ENCODE measurements around the gene DACT2.

Gene DACT2

DNA sequence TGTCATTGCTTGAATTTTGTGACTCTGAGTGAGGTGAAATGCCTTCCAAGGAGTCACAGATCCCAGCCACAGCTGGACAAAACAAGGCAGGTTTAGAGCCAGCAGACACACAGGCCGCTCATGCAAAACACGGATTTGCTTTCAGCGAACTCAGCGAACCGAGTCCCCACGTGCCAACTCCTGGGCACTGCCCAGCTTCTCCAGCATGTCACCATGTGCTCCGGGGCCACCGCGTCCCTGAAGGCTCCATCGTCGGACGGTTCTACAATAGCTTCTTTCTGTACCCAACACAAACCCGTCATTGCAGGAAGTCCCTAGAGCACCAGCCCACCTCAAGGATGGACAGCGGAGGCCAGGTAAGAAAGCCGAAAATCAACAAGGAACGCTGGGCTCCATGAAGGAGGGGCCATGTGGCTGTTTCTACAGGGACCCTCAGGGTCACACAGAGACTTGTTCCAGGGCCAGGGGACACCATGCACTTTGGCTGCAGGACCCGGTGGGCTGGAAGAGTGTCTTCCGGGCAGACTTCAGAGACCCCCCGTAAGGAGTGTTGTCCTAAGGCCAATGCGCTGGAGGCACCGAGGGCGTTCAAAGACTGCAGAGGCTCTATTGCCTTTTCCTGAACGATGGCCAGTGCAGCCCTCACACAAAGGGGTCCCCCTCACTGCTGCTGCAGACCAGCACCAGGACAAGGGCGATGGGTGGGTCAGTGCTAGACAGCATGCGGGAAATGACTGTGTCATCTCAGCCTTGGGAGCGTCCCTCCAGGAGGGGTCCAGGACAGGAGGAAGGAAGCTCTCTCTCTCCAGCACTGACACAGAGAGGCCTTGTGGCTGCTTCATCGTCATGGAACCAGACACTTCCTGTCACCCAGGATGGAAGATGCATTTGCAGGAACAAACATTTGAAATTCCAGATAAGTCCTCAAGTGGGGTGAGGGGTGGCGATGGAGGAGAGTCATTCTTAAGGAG lies 19.8 kb downstream of the DACT2 start:
- DNase-seq (ENCODE audit: insufficient read length, low spot score) (no peak), FAIRE-seq (no peak)
- TF ChIP-seq POLR2AphosphoS5 (IDR thresholded peaks at IDR 0.05; ENCODE audit: low read depth, low read length) (no peak), TAF1 (IDR thresholded peaks at IDR 0.05; ENCODE audit: low read depth, low read length) (no peak), POLR2A (IDR thresholded peaks at IDR 0.05; ENCODE audit: low read depth, low read length) (no peak), PAX5 (IDR thresholded peaks at IDR 0.05; ENCODE audit: insufficient read depth, low read length, severe bottlenecking) (no peak), POU2F2 (IDR thresholded peaks at IDR 0.05; ENCODE audit: low read depth, low read length) (no peak), SPI1 (IDR thresholded peaks at IDR 0.05; ENCODE audit: low read depth, low read length) (no peak)

- no peak for FAIRE-seq
- no peak for DNase-seq (ENCODE audit: insufficient read length, low spot score)
- no peak for TF ChIP-seq PAX5 (IDR thresholded peaks at IDR 0.05; ENCODE audit: insufficient read depth, low read length, severe bottlenecking)
- no peak for TF ChIP-seq POLR2AphosphoS5 (IDR thresholded peaks at IDR 0.05; ENCODE audit: low read depth, low read length)
- TF ChIP-seq SPI1 (IDR thresholded peaks at IDR 0.05; ENCODE audit: low read depth, low read length), result no peak
- TF ChIP-seq POLR2A (IDR thresholded peaks at IDR 0.05; ENCODE audit: low read depth, low read length), result no peak
- no peak for TF ChIP-seq POU2F2 (IDR thresholded peaks at IDR 0.05; ENCODE audit: low read depth, low read length)
- TF ChIP-seq TAF1 (IDR thresholded peaks at IDR 0.05; ENCODE audit: low read depth, low read length), result no peak
These were observed 21.9 kb downstream of the DACT2 start for GRCh38 chr6:168297643-168298042.

DNA sequence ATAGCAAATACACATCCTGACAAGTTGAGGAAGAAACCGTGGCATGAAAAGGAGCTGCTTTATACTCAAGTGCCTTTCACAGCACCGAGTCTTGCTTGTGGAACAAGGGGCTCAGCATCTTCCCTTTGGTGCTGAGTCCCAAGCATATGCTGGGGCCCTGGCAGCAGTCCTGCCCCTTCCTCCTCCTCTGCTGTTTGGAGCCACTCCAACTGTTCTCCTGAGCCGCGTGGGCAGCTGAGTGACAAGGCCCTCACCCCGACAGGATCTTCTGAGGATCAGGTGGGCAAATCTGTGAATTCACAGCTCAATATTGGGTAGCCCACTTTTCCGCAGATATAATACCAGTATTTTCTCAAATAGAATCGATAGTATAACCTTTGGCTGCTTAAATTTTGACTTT lies 24.7 kb downstream of the DACT2 start:
- FAIRE-seq (no peak), DNase-seq (ENCODE audit: insufficient read length, low spot score) (no peak)
- TF ChIP-seq TAF1 (IDR thresholded peaks at IDR 0.05; ENCODE audit: low read depth, low read length) (no peak), SPI1 (IDR thresholded peaks at IDR 0.05; ENCODE audit: low read depth, low read length) (no peak), POLR2A (IDR thresholded peaks at IDR 0.05; ENCODE audit: low read depth, low read length) (no peak), POU2F2 (IDR thresholded peaks at IDR 0.05; ENCODE audit: low read depth, low read length) (no peak), PAX5 (IDR thresholded peaks at IDR 0.05; ENCODE audit: insufficient read depth, low read length, severe bottlenecking) (no peak), POLR2AphosphoS5 (IDR thresholded peaks at IDR 0.05; ENCODE audit: low read depth, low read length) (no peak)

DNA sequence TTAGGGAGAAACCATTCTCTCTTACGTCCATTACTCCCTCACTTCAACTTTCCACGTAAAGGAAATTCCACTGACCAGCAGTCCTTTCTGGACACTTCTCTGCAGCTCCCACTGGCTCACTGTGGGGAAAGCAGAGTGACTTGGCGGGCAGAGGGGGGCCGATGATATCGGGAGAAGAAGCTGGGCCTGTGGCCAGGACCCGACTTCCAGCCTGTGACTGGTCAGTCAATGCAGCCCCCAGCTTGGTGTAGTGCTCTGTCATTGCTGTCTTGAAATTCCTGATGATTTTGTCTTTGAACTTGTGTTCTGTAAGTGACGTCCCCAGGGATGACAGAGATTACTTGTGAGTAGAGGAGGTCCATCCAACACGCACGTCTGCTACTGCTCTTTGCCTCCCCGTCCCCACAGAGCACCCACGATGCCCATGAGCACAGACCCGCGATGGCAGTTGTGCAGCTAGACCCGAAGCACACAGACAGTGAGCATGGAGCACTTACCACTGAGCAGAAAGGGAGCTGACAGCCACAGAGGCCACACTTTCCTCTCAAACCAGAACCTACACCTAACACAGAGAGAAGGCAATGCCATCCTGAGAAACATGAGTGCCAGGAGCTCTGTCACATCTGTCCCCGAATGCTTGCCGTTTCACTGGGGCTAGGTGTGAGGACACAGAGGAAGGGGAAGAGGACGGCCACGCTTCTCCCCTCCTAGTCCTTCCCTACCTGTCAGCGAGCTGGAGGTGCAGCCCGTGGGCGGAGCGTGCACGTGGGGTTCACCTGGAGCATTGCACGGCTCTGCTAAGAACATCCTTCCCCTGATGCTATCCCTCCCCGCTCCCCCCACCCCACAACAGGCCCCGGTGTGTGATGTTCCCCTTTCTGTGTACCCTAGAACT lies 25.7 kb downstream of the DACT2 start:
- DNase-seq (ENCODE audit: insufficient read length, low spot score) (no peak), FAIRE-seq (no peak)
- TF ChIP-seq PAX5 (IDR thresholded peaks at IDR 0.05; ENCODE audit: insufficient read depth, low read length, severe bottlenecking), result no peak
- no peak for TF ChIP-seq TAF1 (IDR thresholded peaks at IDR 0.05; ENCODE audit: low read depth, low read length)
- TF ChIP-seq POU2F2 (IDR thresholded peaks at IDR 0.05; ENCODE audit: low read depth, low read length), result no peak
- no peak for TF ChIP-seq SPI1 (IDR thresholded peaks at IDR 0.05; ENCODE audit: low read depth, low read length)
- TF ChIP-seq POLR2AphosphoS5 (IDR thresholded peaks at IDR 0.05; ENCODE audit: low read depth, low read length), result no peak
- TF ChIP-seq POLR2A (IDR thresholded peaks at IDR 0.05; ENCODE audit: low read depth, low read length), result no peak

DNA sequence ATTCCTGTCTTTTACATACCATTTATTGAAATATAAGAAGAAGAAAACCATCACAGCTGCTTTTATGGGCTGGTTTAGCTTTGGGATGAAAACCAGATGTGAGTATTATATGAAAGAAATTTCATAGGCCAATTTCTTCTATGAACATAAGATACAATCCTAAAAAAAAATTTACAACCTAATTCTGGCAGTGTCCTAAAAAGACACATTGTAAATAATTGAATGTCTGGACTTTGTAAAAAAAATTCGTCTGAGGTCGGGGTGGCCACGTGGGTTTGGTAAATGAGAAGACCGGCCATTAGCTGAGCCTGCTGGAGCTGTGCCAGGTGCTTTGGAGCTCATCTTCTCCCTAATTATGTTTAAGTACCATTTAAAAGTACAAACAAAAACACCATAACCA lies 26.8 kb downstream of the DACT2 start:
- FAIRE-seq, result no peak
- no peak for DNase-seq (ENCODE audit: insufficient read length, low spot score)
- no peak for TF ChIP-seq POLR2A (IDR thresholded peaks at IDR 0.05; ENCODE audit: low read depth, low read length)
- no peak for TF ChIP-seq POLR2AphosphoS5 (IDR thresholded peaks at IDR 0.05; ENCODE audit: low read depth, low read length)
- no peak for TF ChIP-seq TAF1 (IDR thresholded peaks at IDR 0.05; ENCODE audit: low read depth, low read length)
- TF ChIP-seq SPI1 (IDR thresholded peaks at IDR 0.05; ENCODE audit: low read depth, low read length), result no peak
- no peak for TF ChIP-seq PAX5 (IDR thresholded peaks at IDR 0.05; ENCODE audit: insufficient read depth, low read length, severe bottlenecking)
- no peak for TF ChIP-seq POU2F2 (IDR thresholded peaks at IDR 0.05; ENCODE audit: low read depth, low read length)

DNA sequence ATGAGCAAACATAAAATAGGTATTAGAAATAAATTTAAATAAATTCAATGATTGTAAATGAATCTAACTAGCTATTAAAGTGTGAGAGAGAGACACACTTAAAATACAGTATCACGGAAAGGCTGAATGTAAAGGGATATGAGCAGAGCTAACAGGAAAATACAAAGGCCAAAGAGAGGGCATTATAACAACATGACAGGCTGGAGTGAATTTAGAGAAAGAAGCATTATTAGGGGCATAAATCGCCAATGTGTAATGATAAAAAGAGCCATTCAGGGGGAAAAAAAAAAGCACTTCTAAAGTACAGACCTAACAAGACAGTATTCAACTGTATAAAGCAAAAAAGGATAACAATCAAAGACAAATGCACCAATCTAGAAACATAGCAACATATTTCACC lies 28.1 kb downstream of the DACT2 start:
- TF ChIP-seq POU2F2 (IDR thresholded peaks at IDR 0.05; ENCODE audit: low read depth, low read length), result no peak
- TF ChIP-seq SPI1 (IDR thresholded peaks at IDR 0.05; ENCODE audit: low read depth, low read length), result no peak
- TF ChIP-seq POLR2A (IDR thresholded peaks at IDR 0.05; ENCODE audit: low read depth, low read length), result no peak
- TF ChIP-seq TAF1 (IDR thresholded peaks at IDR 0.05; ENCODE audit: low read depth, low read length), result no peak
- no peak for TF ChIP-seq POLR2AphosphoS5 (IDR thresholded peaks at IDR 0.05; ENCODE audit: low read depth, low read length)
- TF ChIP-seq PAX5 (IDR thresholded peaks at IDR 0.05; ENCODE audit: insufficient read depth, low read length, severe bottlenecking), result no peak
- no peak for DNase-seq (ENCODE audit: insufficient read length, low spot score)
- FAIRE-seq, result no peak

DNA sequence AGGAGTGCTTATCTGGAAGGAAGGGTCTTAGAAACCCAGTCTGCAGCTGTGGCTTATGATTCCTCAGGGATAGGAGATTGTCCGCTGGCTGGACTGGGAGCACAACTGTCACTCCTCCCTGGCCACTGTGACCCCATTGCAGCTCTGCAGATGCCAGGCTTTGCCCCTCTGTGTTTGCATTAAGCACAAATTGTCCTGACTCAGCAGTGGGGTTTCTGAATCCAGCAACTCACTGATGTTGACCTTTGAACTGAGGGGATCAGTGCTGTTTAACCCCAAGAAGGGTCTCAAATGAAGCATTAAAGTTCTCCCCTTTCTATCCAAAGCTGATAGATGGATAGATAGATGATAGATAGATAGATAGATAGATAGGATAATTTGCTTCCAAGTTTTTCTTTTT lies 29.5 kb downstream of the DACT2 start:
- no peak for FAIRE-seq
- TF ChIP-seq TAF1 (IDR thresholded peaks at IDR 0.05; ENCODE audit: low read depth, low read length), result no peak
- no peak for TF ChIP-seq POU2F2 (IDR thresholded peaks at IDR 0.05; ENCODE audit: low read depth, low read length)
- TF ChIP-seq SPI1 (IDR thresholded peaks at IDR 0.05; ENCODE audit: low read depth, low read length), result no peak
- TF ChIP-seq POLR2AphosphoS5 (IDR thresholded peaks at IDR 0.05; ENCODE audit: low read depth, low read length), result no peak
- TF ChIP-seq POLR2A (IDR thresholded peaks at IDR 0.05; ENCODE audit: low read depth, low read length), result no peak
- no peak for TF ChIP-seq PAX5 (IDR thresholded peaks at IDR 0.05; ENCODE audit: insufficient read depth, low read length, severe bottlenecking)
- DNase-seq (ENCODE audit: insufficient read length, low spot score), result no peak

- FAIRE-seq, result no peak
- TF ChIP-seq POLR2A (IDR thresholded peaks at IDR 0.05; ENCODE audit: low read depth, low read length), result no peak
- no peak for TF ChIP-seq POU2F2 (IDR thresholded peaks at IDR 0.05; ENCODE audit: low read depth, low read length)
- TF ChIP-seq PAX5 (IDR thresholded peaks at IDR 0.05; ENCODE audit: insufficient read depth, low read length, severe bottlenecking), result no peak
- TF ChIP-seq TAF1 (IDR thresholded peaks at IDR 0.05; ENCODE audit: low read depth, low read length), result no peak
- TF ChIP-seq POLR2AphosphoS5 (IDR thresholded peaks at IDR 0.05; ENCODE audit: low read depth, low read length), result no peak
- TF ChIP-seq SPI1 (IDR thresholded peaks at IDR 0.05; ENCODE audit: low read depth, low read length), result no peak
- no peak for DNase-seq (ENCODE audit: insufficient read length, low spot score)
These were observed 30.0 kb downstream of the DACT2 start for GRCh38 chr6:168289571-168289962.

All from GM12891 (cell line).